GM13976 (cell line): ENCODE data around the gene PLEKHO2.
"Not testable (repeated sequence)": the region's sequence is repeated elsewhere in the genome, so short reads cannot be mapped to it uniquely, and the experiment has no call there.

Source experiments
- DNase-seq: peaks from one replicate; pipeline ENCODE4 v3.0.0; 2012; ENCODE audit warnings: low spot score
- CTCF ChIP-seq: IDR thresholded peaks from 2 replicates; pipeline ENCODE4 v1.5.1; 2012; ENCODE audit warnings: borderline replicate concordance, mild to moderate bottlenecking; ENCODE audit not compliant: insufficient read depth; ENCODE audit errors: extremely low read depth, missing control alignments, control extremely low read depth
- in situ Hi-C: fragments of 300-500 bp; cut with MboI; formaldehyde crosslinking; loops from one replicate; pipeline ENCODE4 v1.12.0; 2022; ENCODE audit warnings: low sequenced_read_pairs, mixed read lengths, inconsistent platforms; ENCODE audit not compliant: unreplicated experiment

The PLEKHO2 gene, protein sequence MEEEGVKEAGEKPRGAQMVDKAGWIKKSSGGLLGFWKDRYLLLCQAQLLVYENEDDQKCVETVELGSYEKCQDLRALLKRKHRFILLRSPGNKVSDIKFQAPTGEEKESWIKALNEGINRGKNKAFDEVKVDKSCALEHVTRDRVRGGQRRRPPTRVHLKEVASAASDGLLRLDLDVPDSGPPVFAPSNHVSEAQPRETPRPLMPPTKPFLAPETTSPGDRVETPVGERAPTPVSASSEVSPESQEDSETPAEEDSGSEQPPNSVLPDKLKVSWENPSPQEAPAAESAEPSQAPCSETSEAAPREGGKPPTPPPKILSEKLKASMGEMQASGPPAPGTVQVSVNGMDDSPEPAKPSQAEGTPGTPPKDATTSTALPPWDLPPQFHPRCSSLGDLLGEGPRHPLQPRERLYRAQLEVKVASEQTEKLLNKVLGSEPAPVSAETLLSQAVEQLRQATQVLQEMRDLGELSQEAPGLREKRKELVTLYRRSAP

DNA sequence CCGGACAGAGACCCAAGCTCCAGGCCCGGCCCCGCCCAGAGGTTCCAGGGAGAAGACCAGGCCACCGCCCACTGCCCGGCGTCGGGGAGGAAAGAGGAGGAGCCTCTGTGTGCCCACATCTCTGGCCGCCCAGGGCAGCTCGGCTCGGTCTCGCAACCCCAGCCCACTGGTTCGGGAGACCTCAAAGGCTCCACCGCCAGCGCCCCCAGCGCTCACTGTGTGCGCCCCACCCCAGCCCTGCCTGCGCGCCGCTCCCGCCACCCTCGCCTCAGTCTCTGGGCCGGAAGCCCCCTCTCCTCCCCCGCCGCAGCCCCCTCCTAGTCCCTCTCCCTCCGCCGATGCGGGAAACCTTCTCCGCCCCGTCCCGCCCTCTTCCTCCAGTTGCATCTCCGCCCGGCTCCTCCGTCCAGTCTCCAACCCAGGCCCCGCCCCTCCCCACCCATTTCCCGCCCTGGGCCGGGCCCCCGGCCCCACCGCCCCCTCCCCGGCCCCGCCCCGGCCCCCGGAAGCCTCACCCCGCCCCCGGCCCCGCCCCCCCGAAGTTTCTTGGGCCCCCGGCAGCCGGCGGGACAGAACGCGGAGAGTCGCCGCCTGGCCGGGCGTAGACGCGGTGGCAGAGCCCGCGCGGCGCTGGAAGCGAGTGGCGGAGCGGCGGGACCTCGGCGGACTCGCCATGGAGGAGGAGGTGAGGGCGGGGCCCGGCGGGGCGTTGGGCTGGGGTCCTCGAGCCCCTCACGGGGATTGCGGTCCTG lies at the start of gene PLEKHO2:
TSS of gene PLEKHO2 (plus strand) at position 572 of the 752 bp plus-strand sequence. CDS start at position 674, 102 bp downstream.
- in situ Hi-C loops, result no loop called here
- peak; percentile 97 for DNase-seq

DNA sequence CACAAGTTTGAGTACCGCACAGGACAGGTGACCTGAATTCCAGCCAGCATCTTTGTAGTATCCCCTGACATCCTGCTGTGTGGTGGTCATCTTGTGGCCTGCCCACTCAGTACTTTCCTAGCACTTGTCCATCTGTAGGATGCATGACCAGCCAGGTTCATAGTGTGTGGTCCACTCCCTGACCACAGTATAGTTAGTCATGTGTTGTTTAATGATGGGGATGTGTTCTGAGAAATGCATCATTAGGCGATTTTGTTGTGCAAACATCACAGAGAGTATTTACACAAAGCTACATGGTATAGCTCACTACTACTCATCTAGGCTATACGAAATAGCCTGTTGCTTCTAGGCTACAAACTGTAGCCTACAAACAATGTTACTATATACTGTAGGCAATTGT lies 49.4 kb upstream of the PLEKHO2 start:
- TF ChIP-seq CTCF, result no peak
- no peak for DNase-seq

More for the DNA sequence above, at the start of gene PLEKHO2:
- no peak for TF ChIP-seq CTCF

DNA sequence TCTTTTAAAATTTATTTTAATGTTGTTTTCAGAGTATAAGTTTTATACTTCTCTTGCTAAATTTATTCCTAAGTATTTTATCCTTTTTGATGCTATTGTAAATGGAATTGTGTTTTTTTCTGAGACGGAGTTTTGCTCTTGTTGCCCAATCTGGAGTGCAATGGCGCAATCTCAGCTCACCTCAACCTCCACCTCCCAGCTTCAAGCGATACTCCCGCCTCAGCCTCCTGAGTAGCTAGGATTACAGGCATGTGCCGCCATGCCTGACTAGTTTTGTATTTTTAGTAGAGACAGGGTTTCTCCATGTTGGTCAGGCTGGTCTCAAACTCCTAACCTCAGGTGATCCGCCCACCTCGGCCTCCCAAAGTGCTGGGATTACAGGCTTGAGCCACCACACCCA lies 46.4 kb upstream of the PLEKHO2 start:
- in situ Hi-C loops, DNase-seq: not testable (repeated sequence)

More for the DNA sequence above, 49.4 kb upstream of the PLEKHO2 start:
- in situ Hi-C loops, result no loop called here

DNA sequence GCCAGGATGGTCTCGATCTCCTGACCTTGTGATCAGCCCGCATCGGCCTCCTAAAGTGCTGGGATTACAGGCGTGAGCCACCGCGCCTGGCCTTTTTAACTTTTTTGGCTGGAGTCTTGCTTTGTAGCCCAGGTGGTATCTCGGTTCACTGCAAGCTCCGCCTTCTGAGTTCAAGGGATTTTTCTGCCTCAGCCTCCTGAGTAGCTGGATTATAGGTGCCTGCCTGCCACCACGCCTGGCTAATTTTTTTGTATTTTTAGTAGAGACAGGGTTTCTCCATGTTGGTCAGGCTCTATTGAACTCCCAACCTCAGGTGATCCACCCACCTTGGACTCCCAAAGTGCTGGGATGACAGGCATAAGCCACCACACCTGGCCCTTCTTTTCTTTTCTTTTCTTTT lies 45.8 kb upstream of the PLEKHO2 start:
- in situ Hi-C loops, result not testable (repeated sequence)

GRCh38 chr15:64798905-64799304 lies 42.8 kb upstream of the PLEKHO2 start:
- DNase-seq, in situ Hi-C loops: not testable (repeated sequence)

More for the DNA sequence above, 45.8 kb upstream of the PLEKHO2 start:
- DNase-seq, result not testable (repeated sequence)

DNA sequence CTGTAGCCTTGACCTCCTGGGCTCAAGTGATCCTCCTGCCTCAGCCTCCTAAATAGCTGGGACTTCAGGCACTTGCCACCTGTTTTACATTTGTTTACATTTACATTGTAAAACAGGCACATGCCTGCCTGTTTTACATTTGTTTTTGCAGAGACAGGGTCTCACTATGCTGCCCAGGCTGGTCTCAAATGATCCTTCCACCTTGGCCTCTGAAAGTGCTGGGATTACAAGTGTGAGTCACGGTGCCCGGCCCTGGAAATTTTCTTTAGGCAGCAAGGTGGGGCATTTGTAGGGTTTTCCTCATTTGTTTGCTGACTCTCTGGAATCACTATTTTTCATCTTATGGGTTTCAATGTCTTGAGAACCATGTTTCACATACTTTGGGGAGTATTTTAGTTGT lies 41.2 kb upstream of the PLEKHO2 start:
- no peak for DNase-seq
- no peak for TF ChIP-seq CTCF
- in situ Hi-C loops, result loop anchor here (10.0 kb wide), 1 partner anchor 46 kb away; no protein-coding TSS in a partner anchor

- no peak for DNase-seq
- in situ Hi-C loops, result loop anchor here (10.0 kb wide), 1 partner anchor 49 kb away; no protein-coding TSS in a partner anchor
- no peak for TF ChIP-seq CTCF
Measured at GRCh38 chr15:64803526-64803925, 38.2 kb upstream of the PLEKHO2 start.

GRCh38 chr15:64804619-64805018 lies 37.1 kb upstream of the PLEKHO2 start:
- in situ Hi-C loops, result loop anchor here (10.0 kb wide), 1 partner anchor 50 kb away; no protein-coding TSS in a partner anchor
- no peak for DNase-seq
- TF ChIP-seq CTCF, result no peak
